ENCODE measurements around the gene DEFB124.
"Not testable (repeated sequence)": the region's sequence is repeated elsewhere in the genome, so short reads cannot be mapped to it uniquely, and the experiment has no call there.

Gene DEFB124

GRCh38 chr20:31485450-31486339, 10.8 kb upstream of the DEFB124 start:
- DNase-seq: no peak

DNA sequence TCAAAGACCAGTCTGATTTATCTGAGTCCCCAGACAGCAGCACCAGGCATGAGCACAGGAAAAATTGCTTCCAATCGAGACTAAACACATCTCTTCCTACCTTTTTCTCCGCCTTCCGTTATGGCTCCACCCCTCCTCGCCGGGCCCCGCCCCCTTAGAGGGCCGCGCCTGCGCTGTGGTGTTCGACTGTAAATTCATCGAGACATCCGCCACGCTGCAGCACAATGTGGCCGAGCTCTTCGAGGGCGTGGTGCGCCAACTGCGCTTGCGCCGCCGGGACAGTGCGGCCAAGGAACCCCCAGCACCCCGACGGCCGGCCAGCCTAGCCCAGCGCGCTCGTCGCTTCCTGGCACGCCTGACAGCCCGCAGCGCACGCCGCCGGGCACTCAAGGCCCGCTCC, 9.1 kb upstream of the DEFB124 start:
- DNase-seq: peak; percentile 11 to 18

GRCh38 chr20:31476643-31477215, 1.8 kb upstream of the DEFB124 start:
- no peak for DNase-seq

GRCh38 chr20:31476294-31476585, 1.3 kb upstream of the DEFB124 start:
- no peak for DNase-seq

GRCh38 chr20:31475472-31476293, 756 bp upstream of the DEFB124 start:
- DNase-seq: no peak

DNA sequence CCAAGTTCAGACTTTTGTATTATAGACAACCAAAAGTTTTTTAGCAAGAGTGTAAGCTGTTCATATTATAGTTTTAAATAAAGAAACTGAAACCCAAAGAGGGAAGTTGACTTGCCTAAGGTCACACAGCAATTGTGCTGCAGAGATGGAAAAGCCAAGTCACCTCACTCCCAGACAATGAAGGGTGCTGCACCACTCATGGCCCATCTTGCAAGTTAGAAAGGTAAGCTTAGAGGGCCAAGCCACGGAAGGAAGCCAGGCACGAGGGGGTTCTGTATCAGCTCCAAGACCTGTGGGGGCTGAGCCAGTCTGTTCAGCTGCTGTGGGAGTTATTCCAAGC, 860 bp downstream of the DEFB124 start:
- DNase-seq: no peak

- no peak for DNase-seq
Observed at GRCh38 chr20:31473331-31474096, 1.4 kb downstream of the DEFB124 start.

DNA sequence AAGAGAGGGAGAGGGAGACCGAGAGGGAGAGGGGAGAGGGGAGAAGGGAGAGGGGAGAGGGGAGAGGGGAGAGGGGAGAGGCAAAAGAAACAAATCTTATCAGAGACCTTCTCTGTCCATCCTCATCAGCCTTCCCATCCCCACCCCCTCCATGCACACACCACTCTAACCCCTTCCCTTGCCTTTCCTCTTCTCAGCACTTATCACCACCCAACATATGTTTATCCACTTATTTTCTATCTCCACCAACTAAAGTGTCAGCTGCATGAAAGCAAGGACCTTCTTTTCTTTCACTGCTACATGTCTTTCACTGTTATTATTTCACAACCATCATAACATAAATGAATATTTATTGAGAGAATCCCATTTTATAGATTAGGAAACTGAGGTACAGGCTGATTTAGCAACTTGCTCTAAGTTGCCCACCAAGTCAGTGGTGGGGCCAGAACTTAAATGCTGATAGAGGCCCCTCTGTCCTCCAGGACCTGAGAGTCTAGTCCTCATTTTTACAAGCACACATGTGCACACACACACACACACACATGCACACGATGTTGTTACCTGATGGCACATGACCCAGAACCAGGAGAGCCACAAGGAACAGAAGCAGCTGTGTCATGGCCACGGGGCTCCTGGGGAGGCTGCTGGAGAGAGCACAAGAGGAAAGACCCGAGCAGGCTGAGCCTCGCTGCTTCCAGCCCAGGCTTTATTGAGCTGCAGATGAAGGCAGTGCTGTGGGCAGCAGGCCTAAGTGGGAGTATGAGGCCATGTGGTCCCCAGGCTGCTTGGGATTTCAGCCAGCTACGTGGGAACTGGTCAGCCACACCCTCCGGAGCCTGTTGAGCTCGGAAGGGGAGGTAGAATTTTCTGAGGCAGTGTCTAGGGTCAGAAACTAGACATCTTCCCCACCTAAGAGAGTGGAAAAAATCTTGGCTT, 2.3 kb downstream of the DEFB124 start:
- no peak for DNase-seq

DNA sequence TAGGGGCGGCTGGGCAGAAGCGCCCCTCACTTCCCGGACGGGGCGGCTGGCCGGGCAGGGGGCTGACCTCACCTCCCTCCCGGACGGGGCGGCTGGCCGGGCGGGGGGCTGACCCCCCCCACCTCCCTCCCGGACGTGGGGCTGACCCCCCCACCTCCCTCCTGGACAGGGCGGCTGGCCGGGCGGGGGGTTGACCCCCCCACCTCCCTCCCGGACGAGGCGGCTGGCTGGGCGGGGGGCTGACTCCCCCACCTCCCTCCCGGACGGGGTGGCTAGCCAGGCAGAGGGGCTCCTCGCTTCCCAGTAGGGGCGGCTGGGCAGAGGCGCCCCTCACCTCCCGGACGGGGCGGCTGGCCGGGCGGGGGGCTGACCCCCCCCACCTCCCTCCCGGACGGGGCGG, 4.0 kb downstream of the DEFB124 start:
- DNase-seq: not testable (repeated sequence)

DNA sequence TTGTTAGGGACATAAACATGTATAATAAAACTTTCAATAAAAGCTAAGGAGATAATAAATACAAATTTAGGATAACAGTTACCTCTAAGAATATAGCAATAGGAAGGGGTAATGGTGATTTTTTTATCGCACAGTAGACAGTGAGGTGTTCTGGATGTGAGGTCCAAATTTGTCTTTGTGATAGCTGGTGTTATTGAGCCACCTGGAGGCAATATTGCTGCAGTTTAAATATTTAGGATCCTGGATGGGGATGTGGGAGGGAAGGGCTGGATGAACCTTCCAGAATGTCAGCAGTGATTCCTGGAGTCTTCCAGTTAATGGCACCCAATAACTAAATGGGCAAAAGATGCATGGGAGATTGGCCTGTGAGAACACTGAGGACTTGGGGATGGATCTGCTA, 20.6 kb downstream of the DEFB124 start:
- no peak for DNase-seq

- no peak for DNase-seq
Observed at GRCh38 chr20:31452575-31452974, 22.4 kb downstream of the DEFB124 start.

DNA sequence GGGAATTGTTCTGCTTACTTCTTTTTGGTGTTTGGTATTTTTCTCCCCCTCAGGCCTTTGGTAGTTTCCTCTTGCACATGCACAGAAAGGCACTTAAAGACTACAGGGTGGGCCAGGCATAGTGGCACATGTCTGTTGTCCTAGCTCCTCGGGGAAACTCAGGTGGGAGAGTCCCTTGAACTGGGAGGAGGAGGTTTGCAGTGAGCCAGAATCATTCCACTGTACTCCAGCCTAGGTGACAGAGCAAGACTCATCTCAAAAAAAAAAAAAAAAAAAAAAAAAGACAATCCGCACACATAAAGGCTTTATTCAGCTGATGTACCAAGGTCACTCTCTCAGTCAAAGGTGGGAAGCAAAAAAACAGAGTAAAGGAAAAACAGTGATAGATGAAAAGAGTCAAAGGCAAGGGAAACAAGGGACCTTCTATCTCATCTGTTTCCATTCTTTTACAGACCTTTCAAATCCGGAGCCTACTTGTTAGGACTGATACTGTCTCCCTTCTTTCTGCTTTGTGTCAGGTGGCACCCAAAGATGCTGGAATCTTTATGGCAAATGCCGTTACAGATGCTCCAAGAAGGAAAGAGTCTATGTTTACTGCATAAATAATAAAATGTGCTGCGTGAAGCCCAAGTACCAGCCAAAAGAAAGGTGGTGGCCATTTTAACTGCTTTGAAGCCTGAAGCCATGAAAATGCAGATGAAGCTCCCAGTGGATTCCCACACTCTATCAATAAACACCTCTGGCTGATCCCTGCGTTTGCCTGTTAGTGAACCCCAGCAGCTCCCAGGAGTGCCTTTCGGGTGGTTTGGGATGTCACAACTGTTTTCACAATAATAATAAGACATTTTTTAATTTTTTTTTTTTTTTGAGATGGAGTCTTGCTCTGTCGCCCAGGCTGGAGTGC, 25.2 kb downstream of the DEFB124 start:
- no peak for DNase-seq

DNA sequence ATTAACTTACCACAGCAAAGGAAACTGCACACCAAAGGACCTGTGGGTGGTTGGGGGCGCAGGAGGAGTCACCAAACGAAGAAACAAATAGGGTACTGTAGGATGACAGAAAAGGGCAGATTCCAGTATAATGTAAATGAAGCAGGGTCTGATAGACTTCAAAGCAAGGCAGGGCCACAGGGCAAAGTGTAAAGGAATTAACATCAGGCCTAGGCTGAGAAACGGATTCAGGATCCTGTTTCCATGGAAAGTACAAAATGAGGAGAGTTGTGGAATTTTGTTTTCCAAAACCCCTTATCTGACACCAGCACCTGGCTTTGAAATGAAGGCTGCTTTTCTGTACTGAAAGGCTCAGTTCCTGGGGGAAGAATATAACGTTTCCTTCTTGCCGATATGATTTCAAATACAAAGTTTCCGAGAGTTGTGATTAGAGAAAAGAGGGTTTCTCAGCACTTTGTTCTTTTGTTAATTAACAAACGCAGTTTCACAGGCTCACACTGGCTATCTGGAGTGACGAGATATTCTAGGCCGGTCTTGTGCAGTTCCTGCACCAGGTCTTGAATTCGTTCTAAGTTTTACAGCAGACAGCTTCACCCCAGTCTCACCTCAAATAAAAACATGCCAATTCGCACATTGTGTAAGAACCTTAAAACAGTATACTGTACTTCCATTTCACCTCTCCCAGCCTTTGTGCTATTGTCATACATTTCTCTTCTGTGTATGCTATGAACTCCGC, 28.7 kb downstream of the DEFB124 start:
- no peak for DNase-seq

DNA sequence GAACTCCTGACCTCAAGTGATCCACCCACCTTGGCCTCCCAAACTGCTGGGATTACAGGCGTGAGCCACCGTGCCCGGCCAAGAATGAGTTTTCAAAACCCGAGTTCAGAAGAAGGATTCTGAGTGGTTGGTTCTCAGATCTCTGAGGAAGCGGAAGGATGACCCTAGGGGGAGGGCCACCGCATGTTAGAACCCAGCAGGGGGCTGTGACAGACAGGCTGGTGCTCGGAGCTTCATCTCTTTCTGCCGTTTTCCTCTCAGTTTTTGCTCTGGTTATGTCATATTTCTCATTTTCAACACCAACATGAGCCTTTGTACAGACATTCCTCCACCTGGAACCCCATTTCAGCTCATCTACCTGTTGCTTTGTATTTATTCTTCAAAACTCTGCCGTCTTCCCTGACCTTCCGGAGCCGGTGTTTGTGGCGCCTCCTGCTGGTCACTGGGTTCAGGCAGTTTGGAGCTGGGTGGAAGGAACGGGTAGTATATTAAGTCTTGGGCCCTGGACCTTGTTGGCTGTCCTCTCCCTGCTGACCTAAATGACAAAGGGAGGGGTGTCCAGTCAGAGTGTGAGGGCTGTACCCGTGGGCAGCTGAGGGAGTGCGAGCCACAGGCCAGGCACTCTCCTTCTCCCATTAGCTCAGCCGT, 34.8 kb downstream of the DEFB124 start, which contains the start of gene DEFB123:
Gene DEFB123, plus strand, starts transcription at position 621 of the 648 bp plus-strand sequence. CDS start 67 bp downstream, outside the sequence.
- no peak for DNase-seq

DNA sequence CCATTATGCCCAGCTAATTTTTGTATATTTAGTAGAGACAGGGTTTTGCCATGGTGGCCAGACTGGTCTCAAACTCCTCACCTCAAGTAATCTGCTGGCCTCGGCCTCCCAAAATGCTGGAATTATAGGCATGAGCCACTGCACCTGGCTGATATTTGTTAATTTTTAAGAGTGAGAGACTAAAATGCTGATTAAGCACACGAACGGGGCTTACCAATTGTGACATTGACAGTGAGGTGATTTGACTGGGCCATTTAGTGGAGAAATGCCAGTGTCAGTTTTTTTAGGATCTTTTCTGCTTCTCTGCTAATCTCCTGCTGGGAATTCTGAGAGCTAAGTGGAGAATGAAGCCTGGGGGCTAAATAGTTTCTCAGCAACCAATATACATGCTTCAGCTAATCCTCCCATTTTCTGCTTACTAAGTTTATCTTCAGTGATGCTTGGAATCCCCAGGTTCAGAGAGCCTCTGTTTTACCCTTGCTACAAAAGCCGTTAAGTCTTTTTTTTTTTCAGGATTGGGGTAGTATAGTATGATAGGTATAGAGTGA, 44.3 kb downstream of the DEFB124 start:
- DNase-seq: no peak

DNA sequence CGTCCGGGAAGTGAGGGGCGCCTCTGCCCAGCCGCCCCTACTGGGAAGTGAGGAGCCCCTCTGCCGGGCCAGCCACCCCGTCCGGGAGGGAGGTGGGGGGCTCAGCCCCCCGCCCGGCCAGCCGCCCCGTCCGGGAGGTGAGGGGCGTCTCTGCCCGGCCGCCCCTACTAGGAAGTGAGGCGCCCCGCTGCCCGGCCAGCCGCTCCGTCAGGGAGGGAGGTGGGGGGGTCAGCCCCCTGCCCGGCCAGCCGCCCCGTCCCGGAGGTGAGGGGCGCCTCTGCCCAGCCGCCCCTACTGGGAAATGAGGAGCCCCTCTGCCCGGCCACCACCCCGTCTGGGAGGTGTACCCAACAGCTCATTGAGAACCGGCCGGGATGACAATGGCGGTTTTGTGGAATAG, 47.4 kb downstream of the DEFB124 start:
- not testable (repeated sequence) for DNase-seq

DNA sequence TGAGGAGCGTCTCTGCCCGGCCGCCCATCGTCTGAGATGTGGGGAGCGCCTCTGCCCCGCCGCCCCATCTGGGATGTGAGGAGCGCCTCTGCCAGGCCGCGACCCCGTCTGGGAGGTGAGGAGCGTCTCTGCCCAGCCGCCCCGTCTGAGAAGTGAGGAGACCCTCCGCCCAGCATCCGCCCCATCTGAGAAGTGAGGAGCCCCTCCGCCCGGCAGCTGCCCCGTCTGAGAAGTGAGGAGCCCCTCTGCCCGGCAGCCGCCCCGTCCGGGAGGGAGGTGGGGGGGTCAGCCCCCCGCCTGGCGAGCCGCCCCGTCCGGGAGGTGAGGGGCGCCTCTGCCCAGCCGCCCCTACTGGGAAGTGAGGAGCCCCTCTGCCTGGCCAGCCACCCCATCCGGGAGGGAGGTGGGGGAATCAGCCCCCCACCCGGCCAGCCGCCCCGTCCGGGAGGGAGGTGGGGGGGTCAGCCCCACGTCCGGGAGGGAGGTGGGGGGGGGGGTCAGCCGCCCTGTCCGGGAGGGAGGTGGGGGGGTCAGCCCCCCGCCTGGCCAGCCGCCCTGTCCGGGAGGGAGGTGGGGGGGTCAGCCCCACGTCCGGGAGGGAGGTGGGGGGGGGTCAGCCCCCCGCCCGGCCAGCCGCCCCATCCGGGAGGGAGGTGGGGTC, 47.9 kb downstream of the DEFB124 start:
- DNase-seq: not testable (repeated sequence)

GRCh38 chr20:31425797-31426196, 49.1 kb downstream of the DEFB124 start:
- DNase-seq: no peak

DNA sequence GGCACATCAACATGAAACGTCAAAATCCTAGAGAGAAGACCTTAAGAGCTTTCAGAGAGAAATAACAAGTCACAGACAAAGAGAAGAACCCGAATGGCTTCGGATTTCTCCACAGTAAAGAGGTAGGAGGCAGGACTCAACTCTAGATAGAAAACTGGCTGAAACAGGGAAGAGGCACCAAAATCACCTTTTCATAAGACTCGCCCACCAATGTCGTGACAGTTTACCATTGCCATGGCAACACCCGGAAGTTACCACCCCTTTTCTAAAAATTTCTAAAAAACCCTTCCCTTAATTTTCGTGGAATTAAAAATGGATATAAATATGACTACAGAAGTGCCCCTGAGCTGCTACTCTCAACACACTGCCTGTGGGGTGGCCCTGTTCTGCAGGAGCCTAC, 56.6 kb downstream of the DEFB124 start:
- no peak for DNase-seq

Measured in CD4-positive, alpha-beta T cell treated with Interleukin-1 beta for 1 hour (primary cell).